Cerebellar nuclear complex (tissue), 1 donor: Measurements from ENCODE around the gene ANKRD34C.

Source experiments
- DNase-seq, 2 experiments: peaks; one replicate each; lab custom pipeline; 2025; lab: John Stamatoyannopoulos, UW

Gene ANKRD34C

DNA sequence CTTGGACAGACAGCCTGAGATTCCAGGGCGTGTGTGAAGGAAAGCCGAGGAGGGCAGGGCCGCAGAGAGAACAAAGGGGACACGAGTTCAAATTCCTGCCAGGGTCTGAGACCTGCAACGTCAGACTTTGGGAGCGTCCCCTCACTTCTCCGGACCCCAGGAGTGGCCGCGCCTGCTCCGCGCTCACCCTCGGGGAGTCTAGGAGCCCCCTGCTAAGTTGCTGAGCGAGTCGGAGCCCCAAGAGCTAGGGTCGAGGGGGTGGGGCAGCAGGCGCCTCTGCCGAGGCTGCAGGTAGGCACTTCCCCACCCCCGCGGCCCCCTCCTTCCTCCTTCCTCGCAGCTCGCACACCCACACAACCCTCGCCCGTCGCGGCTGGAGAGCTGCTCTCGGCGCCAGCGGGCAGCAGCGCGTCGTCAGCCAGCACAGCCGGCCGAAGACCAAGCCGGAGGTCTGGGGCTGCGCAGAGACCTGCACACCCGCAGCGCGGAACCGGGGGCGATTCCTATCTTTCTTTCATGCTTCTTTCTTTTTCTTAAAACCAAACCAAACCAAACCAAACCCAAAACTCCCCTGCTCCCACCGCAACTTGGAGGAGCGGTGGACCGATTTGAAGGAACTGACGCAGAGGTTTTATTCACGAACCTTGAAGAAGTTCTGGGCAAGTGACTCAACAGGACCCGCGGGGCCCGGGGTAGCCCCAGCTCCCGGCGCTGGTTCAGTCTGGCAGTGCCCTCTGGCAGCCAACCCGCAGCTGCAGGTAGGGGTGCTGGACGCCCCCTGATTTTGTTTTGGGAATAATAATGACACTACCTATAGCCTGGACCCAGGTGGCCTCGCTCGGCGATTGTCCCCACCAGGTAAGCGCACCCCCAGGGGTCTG is at the start of gene ANKRD34C:
TSS of gene ANKRD34C (plus strand) at position 352 of the 881 bp plus-strand sequence. CDS start 10,563 bp downstream, outside the sequence.
- DNase-seq = no peak

- DNase-seq = no peak
Observed at GRCh38 chr15:79233236-79233635, 49.3 kb upstream of the ANKRD34C start.

GRCh38 chr15:79240036-79240435 is 42.5 kb upstream of the ANKRD34C start:
- no peak for DNase-seq

DNA sequence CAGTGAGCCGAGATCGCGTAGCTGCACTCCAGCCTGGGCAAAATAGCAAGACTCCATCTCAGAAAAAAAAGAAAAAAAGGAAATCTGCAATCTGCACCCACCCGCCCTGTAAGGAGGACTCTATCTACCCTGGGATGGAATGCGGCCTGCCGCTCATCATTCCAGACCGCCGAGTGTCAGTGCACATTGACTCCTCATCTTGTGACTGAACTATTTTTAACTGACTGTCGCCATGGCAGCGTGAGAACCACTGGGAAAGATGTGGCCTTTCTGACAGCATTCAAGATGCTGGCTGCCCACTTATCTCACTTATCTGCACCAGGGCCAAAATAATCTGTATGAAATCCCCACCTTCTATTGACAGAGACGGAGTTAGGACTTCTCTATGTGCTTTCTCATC is 38.8 kb upstream of the ANKRD34C start:
- DNase-seq = no peak

DNA sequence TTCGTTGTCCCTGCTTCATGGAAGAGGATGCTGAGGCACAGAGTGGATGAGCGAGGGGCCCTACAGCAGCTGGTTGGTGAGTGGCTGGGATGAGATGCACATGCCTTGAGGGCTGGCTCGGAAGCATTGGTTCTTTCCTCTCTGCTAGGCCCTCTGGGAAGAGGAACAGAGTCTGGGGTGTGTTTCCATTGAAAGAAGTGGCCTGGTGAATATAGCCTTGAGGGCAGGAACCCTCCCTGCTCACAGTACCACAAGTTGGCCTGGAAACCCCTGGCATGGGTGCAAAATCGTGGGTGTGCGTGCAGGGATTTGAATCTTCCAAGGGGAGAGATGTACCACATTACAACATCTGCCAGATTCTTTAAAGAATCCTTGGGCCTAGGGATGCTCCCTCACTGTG is 37.6 kb upstream of the ANKRD34C start:
- no peak for DNase-seq

GRCh38 chr15:79248183-79248582 is 34.3 kb upstream of the ANKRD34C start:
- DNase-seq = no peak

DNA sequence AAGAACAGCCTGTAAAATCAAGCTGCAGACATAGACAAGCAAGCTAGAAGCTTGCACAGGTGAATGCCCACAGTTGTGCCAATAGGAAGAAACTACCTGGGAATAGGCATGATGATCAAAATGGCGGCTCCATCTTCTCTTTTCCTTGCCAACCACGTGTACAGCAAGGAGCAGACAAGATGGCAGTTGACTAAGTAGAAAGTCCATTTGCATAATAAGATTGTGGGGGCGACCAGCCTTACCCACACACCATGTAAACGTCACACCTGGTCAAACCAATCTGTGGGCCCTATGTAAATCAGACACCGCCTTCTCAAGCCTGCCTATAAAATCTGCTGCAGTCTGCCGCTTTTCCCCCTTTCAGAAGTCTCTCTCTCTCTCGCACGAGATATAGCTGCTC is 25.1 kb upstream of the ANKRD34C start:
- DNase-seq = no peak

GRCh38 chr15:79261836-79262235 is 20.7 kb upstream of the ANKRD34C start:
- no peak for DNase-seq

DNA sequence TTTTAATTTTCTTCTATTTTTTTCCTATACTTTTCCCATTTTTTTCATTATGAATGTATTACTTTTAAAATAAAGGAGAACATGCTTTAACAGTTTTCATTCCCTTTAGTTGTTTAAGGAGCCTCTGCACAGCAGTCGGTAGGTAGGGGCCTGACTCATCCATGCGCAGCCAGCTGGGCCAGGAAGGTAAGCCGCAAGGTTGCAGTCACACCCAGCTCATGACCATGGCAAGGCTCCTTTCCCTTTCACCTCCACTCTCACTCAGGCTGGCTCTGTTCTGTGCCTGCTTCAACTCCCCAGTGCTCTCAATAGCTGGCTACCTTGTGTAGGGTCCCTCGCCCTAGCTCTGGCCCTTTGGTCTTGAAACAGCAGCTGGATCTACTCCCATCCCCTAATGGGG is 17.4 kb upstream of the ANKRD34C start:
- no peak for DNase-seq

DNA sequence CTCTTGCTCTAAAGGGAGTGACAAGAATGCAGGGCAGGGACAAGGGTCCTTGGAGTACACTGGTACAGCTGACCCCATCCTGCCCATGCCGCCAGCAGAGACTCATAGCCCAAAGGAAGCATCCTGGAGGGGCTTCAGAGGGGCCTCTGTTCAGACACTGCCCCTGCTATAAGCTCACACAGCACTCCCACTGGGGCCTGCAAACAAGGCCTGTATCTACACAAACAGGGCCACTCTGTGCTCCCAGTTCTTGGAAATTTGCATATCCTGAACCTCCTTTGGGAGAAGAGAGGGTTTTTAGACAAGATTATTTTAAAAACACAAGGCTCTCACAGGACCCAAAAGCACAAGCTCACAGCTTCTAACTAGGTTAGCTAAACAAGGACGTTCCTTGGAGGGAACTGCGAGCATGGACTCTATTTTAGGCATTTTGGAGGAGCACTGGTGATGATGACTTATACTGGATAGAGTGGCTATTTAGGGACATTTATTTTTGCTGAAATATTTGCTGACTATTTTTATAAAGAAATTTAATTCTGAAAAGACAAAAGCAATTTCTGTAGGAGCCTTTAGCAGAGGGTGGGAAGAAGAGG is 16.4 kb upstream of the ANKRD34C start:
- DNase-seq = no peak

- DNase-seq = no peak
Observed at GRCh38 chr15:79283252-79284048, 928 bp downstream of the ANKRD34C start.

DNA sequence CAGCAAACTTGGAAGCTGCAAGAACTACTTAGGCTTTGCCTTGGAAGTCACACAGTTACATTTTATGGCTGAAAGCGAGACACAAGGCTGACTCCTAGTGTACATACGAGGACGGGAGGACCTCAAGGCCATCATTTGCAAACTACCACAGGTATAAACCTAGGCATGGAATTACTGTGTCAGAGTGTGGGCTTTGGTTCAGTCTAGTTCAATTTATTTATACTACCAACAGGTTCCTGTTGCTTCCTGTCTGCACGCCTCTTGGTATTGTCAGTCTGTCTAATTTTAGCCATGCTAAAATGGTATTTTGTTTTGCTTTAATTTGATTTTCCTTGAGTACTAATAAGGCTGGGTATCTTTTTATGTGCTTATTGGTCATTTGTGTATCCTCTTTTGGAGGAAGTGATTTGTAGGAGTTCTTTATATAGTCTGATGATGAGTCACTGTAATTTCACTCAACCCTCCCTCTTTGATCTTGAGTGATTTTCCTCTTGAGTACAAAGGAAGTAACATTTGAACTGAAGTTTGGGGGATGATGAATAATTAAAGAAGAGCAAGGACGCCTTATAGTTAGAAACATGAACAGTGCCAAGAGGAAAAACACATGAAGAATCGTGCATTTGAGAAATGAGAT is 8.2 kb downstream of the ANKRD34C start:
- DNase-seq = no peak

- peak in 1 of 2 experiments; percentile 36 for DNase-seq
Observed at GRCh38 chr15:79292011-79292410, 9.5 kb downstream of the ANKRD34C start.

DNA sequence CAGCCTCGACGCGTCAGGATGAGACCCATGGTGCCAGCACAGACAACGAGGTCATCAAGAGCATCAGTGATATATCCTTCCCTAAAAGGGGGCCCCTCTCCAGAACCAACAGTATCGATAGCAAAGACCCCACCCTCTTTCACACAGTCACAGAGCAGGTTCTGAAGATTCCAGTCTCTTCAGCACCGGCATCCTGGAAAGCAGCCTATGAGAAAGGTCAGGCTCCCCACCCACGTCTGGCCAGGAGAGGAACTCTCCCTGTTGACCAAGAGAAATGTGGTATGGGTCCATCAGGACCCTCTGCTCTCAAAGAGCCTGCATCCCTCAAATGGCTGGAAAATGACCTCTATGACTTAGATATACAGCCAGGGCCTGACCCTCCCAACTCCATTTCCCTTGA is 11.6 kb downstream of the ANKRD34C start:
- no peak for DNase-seq

DNA sequence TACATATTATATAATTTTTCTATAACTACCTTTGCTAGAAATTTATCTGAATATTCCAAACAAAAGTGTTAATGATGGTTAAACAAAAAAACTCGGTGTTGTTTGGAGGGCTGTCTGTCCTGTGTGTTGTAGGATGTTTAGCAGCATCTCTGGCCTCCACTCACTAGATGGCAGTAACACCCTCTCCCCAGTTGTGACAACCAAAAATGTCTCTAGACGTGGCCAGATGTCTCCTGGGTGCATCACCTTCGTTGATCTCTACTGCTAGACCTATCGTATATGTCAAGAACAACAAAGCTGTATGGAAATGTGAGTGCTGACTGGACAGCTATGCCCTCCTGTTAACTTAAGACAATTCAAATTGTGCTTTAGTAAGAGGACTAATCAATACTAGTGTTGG is 14.1 kb downstream of the ANKRD34C start:
- no peak for DNase-seq

DNA sequence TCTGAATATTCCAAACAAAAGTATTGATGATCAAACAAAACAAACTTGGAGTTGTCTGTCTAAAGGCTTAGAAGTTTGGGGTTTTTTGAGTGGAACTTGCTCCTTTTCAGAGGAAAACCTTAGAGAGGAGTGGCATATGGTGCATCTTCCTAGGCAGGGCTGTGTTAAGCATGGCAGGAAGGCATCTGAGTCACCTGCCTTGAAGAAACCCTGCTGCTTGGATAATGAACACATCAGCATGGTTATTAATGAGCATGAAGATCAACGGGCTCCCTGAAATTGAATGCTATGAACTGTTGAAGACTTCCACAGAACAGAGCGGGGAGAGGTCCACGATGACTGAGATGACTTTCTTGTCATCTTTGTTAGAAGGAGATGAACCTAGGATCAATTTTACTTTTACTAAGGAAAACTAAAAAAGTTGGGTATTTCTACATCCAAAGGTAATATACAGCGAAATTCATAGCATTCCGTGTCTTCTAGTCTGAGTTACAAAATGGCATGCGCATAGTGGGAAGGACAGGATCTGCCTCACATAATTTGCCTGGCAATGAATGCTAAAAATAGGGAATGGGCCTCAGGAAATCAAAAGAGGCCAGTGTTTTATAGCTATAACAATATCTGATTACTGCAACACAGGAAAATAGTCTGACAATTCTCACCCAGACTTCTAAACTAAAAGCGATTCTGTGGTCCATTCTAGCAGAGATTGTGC is 16.8 kb downstream of the ANKRD34C start:
- no peak for DNase-seq

- DNase-seq = no peak
Observed at GRCh38 chr15:79299841-79300235, 17.3 kb downstream of the ANKRD34C start.

DNA sequence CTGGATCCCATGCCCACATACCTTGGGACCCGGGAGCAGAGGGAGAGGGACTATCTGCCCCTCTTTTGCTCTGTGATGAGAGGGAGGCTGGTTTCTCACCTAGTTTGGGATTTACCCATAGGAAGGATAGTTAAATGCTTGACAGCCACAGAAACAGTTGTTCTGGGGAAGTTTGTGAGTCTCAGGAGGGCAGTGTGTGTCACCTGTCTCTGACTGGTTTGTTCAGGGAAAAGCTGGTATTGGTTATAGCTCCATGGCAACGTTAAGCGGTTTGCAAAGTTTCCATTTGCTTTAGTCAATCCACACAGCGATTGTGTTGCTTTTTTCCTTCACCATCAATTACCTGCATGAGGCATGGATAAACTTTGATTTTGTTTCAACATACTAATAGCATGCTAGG is 24.7 kb downstream of the ANKRD34C start:
- no peak for DNase-seq

DNA sequence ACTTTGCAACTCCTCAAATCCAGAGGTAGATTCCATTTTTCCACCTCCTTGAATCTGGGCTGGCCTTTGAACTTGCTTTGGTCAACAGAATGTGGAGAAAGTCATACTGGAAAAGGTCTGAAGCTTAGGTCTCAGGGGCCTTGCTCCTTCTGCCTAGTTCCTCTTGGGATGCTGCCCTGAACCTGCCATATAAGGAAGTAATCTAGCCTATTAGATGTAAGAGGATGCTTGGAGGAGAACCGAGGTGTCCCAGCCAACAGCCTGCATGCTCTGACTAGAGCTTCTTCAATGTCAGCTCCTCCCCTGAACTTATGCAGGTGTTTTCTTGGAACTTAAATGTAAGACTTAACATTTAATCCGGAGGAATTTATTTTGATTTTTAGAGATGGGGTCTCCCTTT is 26.4 kb downstream of the ANKRD34C start:
- DNase-seq = no peak

DNA sequence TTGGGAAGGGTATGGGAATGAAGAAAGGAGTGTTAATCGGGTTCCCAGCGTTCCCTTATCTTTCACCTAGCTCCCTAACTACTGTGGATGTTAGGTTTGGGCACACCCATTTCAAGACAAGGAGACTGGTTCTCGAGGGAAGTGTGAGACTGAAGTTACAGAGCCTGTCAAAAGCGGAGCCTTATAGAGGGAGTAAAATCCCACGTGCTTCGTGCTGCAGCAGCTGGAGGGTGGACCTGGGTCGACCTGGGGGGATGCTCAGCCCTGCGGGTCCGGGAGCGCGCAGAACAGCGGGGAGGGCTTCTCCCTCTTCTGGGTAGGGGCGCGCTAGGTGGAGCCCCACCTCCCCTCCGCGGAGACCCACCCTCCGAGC is 28.1 kb downstream of the ANKRD34C start:
- DNase-seq = no peak
